ENCODE data around the gene GJC2.

DNA sequence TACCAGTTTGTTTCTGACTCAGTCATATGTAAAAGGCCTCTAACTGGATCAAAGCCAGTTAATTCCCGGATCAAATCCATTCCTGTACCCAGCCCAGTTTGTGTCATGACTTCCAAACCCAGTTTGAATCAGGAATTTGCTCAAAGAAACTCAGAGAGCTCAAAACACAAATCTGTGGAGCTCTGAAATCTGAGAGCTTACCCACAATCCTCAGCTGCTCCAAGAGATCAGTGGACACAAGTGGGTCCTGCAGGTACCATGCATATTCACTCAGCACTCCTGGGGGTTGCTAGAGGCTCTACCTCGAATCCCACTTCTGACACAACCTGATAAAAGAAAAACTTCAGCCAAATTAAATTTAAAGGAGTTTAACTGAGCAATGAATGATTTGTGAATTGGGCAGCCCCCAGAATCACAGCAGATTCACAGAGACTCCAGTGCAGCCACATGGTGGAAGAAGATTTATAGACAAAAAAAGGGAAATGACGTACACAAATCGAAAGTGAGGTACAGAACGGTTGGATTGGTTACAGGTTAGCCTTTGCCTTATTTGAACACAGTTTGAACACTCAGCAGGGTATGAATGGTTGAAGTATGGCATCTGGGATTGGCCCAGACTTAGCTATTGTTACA lies 28.8 kb upstream of the GJC2 start:
- TF ChIP-seq, protein P1, sequence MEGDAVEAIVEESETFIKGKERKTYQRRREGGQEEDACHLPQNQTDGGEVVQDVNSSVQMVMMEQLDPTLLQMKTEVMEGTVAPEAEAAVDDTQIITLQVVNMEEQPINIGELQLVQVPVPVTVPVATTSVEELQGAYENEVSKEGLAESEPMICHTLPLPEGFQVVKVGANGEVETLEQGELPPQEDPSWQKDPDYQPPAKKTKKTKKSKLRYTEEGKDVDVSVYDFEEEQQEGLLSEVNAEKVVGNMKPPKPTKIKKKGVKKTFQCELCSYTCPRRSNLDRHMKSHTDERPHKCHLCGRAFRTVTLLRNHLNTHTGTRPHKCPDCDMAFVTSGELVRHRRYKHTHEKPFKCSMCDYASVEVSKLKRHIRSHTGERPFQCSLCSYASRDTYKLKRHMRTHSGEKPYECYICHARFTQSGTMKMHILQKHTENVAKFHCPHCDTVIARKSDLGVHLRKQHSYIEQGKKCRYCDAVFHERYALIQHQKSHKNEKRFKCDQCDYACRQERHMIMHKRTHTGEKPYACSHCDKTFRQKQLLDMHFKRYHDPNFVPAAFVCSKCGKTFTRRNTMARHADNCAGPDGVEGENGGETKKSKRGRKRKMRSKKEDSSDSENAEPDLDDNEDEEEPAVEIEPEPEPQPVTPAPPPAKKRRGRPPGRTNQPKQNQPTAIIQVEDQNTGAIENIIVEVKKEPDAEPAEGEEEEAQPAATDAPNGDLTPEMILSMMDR (IDR thresholded peaks at IDR 0.05), result no peak
- no peak for TF ChIP-seq POLR2A (IDR thresholded peaks at IDR 0.05)
